Panc1 (cell line): Measurements from ENCODE around the gene BLTP2. TPM values are rescaled to one million over a fixed set of nuclear protein-coding genes. Genes with fewer than 3 reads are reported as not detected.
"Not testable (repeated sequence)": the region's sequence is repeated elsewhere in the genome, so short reads cannot be mapped to it uniquely, and the experiment has no call there.

Experiments
- ATAC-seq: fragments of 200-7000 bp; cut with Tn5 transposase; 2 replicates; pipeline ENCODE4 v1.9.1; 2020; ENCODE audit warnings: mild to moderate bottlenecking, moderate library complexity
- BruUV-seq: library from RNA; stranded (reverse); fragments of 400-500 nt; replicated peaks from 2 replicates; lab custom pipeline; 2021; lab: Mats Ljungman, UMichigan
- CTCF ChIA-PET: fragments of 300-600 bp; sonication (Branson Sonifier 250); formaldehyde crosslinking; loops from one replicate; lab custom pipeline; 2022; ENCODE audit warnings: antibody characterized with exemption; lab: Charles Lee
- POLR2A ChIA-PET: fragments of 300-600 bp; sonication (Branson Sonifier 250); formaldehyde crosslinking; loops from one replicate; lab custom pipeline; 2022; ENCODE audit warnings: antibody characterized with exemption; lab: Charles Lee
- DNase-seq: peaks from one replicate; pipeline ENCODE4 v3.0.0-alpha.2; 2010; ENCODE audit warnings: low read depth, low spot score
- H3K27ac ChIP-seq: 2 replicates; pipeline ENCODE4 v1.5.1; 2011; ENCODE audit warnings: mild to moderate bottlenecking, low read length, inconsistent platforms
- H3K27me3 ChIP-seq: fragments of 200-500 bp; sonication (Bioruptor generic); 2 replicates; pipeline ENCODE4 v1.6.0; 2014; ENCODE audit warnings: low read length, inconsistent platforms; ENCODE audit not compliant: control insufficient read depth, insufficient read depth
- H3K36me3 ChIP-seq: fragments of 200-500 bp; sonication (Bioruptor generic); 2 replicates; pipeline ENCODE4 v1.5.1; 2014; ENCODE audit warnings: inconsistent platforms, mild to moderate bottlenecking, low read length, moderate library complexity; ENCODE audit not compliant: control insufficient read depth, insufficient read depth
- H3K4me1 ChIP-seq: 2 replicates; pipeline ENCODE4 v1.5.1; 2011; ENCODE audit warnings: inconsistent platforms, mild to moderate bottlenecking, low read length, moderate library complexity; ENCODE audit not compliant: control insufficient read depth, insufficient read depth
- H3K4me3 ChIP-seq, 2 experiments: 2 replicates each; pipeline ENCODE4 v1.5.1; 2011 to 2012; ENCODE audit warnings: low read depth in 2 of 2, low read length in 2 of 2, mild to moderate bottlenecking in 2 of 2, inconsistent platforms in 1 of 2, moderate library complexity in 1 of 2
- H3K9me3 ChIP-seq: fragments of 200-500 bp; sonication (Bioruptor generic); 2 replicates; pipeline ENCODE4 v1.5.1; 2014; ENCODE audit warnings: low read depth, mild to moderate bottlenecking, inconsistent platforms, low read length, moderate library complexity; ENCODE audit not compliant: control insufficient read depth, insufficient read depth
- POLR2AphosphoS5 ChIP-seq: IDR thresholded peaks from 2 replicates; pipeline ENCODE4 v1.6.1; 2012; ENCODE audit warnings: mild to moderate bottlenecking, low read depth, low read length, moderate library complexity
- SIN3A ChIP-seq: IDR thresholded peaks from 2 replicates; pipeline ENCODE4 v1.6.1; 2012; ENCODE audit warnings: low read depth, mild to moderate bottlenecking, low read length, moderate library complexity, borderline replicate concordance; ENCODE audit not compliant: insufficient read depth
- TCF7L2 ChIP-seq: IDR thresholded peaks from 2 replicates; pipeline ENCODE4 v1.6.1; 2011; ENCODE audit warnings: mild to moderate bottlenecking, low read depth, low read length, inconsistent platforms
- in situ Hi-C: cut with HindIII; loops from 2 replicates; pipeline ENCODE4 v1.10.0; 2016; ENCODE audit warnings: low sequenced_read_pairs, low pct_unique_long_range_greater_than_20kb
- intact Hi-C: fragments of 100-400 bp; cut with micrococcal nuclease; formaldehyde crosslinking; loops from one replicate; pipeline ENCODE4 v1.10.0; 2022; ENCODE audit not compliant: unreplicated experiment
- total RNA-seq: library from RNA; stranded (reverse); gene quantifications from one replicate; pipeline ENCODE4 v1.2.1, GENCODE V29; 2021; ENCODE audit not compliant: unreplicated experiment
- TF ChIP-seq, protein P1 (sequence below), 2 experiments: IDR thresholded peaks; 2 replicates each; pipeline ENCODE4 v1.6.1; 2011 to 2012; ENCODE audit warnings: low read depth in 2 of 2, control low read depth in 1 of 2, low read length in 1 of 2, mild to moderate bottlenecking in 1 of 2, moderate library complexity in 1 of 2; ENCODE audit not compliant: insufficient read depth in 1 of 2
- TF ChIP-seq, protein P2 (sequence below): fragments of 450-650 bp; IDR thresholded peaks from 2 replicates; pipeline ENCODE4 v1.5.1; 2017; ENCODE audit warnings: mild to moderate bottlenecking

The BLTP2 gene
- total RNA-seq, 1 experiment from 2014 or later, result 271 TPM

GRCh38 chr17:28662527-28662829 lies 17.5 kb upstream of the BLTP2 start:
- no peaks in the 10 kb centered on the region for H3K9me3 ChIP-seq
- intact Hi-C loops (no loop called here), in situ Hi-C loops (no loop called here)
- peaks cover 18% of the 10 kb centered on the region for H3K4me1 ChIP-seq
- ATAC-seq, result no peak; the same call in 1 of the 2 replicates
- H3K27ac ChIP-seq, result peak overlapping the region; percentile 97
- peak overlapping the region; percentile 90 to 95 for H3K4me3 ChIP-seq
- ChIA-PET POLR2A (interaction anchor here (0.6 kb wide), 1 partner anchor 24 kb away, joined by 4 read pairs; no protein-coding TSS in a partner anchor), CTCF (no interaction called here)
- BruUV-seq, result TSS peak; percentile 82
- peaks cover 5% of the 10 kb centered on the region; the same call in 1 of the 2 replicates for H3K36me3 ChIP-seq
- H3K27me3 ChIP-seq, result no peaks in the 10 kb centered on the region
- TF ChIP-seq POLR2AphosphoS5 (no peak), TCF7L2 (no peak), SIN3A (no peak)
- TF ChIP-seq, protein P1, sequence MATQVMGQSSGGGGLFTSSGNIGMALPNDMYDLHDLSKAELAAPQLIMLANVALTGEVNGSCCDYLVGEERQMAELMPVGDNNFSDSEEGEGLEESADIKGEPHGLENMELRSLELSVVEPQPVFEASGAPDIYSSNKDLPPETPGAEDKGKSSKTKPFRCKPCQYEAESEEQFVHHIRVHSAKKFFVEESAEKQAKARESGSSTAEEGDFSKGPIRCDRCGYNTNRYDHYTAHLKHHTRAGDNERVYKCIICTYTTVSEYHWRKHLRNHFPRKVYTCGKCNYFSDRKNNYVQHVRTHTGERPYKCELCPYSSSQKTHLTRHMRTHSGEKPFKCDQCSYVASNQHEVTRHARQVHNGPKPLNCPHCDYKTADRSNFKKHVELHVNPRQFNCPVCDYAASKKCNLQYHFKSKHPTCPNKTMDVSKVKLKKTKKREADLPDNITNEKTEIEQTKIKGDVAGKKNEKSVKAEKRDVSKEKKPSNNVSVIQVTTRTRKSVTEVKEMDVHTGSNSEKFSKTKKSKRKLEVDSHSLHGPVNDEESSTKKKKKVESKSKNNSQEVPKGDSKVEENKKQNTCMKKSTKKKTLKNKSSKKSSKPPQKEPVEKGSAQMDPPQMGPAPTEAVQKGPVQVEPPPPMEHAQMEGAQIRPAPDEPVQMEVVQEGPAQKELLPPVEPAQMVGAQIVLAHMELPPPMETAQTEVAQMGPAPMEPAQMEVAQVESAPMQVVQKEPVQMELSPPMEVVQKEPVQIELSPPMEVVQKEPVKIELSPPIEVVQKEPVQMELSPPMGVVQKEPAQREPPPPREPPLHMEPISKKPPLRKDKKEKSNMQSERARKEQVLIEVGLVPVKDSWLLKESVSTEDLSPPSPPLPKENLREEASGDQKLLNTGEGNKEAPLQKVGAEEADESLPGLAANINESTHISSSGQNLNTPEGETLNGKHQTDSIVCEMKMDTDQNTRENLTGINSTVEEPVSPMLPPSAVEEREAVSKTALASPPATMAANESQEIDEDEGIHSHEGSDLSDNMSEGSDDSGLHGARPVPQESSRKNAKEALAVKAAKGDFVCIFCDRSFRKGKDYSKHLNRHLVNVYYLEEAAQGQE (IDR thresholded peaks at IDR 0.05; ENCODE audit: insufficient read depth in 1 of 2, low read depth in 2 of 2, low read length in 1 of 2), result no peak
- TF ChIP-seq, protein P2, sequence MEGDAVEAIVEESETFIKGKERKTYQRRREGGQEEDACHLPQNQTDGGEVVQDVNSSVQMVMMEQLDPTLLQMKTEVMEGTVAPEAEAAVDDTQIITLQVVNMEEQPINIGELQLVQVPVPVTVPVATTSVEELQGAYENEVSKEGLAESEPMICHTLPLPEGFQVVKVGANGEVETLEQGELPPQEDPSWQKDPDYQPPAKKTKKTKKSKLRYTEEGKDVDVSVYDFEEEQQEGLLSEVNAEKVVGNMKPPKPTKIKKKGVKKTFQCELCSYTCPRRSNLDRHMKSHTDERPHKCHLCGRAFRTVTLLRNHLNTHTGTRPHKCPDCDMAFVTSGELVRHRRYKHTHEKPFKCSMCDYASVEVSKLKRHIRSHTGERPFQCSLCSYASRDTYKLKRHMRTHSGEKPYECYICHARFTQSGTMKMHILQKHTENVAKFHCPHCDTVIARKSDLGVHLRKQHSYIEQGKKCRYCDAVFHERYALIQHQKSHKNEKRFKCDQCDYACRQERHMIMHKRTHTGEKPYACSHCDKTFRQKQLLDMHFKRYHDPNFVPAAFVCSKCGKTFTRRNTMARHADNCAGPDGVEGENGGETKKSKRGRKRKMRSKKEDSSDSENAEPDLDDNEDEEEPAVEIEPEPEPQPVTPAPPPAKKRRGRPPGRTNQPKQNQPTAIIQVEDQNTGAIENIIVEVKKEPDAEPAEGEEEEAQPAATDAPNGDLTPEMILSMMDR, result no peak
- DNase-seq, result no peak

- H3K27me3 ChIP-seq, result no peaks in the 10 kb centered on the region
- peak within 1 kb of the TSS; percentile 97 for H3K27ac ChIP-seq
- ATAC-seq (peak; percentile 98), DNase-seq (peak; percentile 56)
- ChIA-PET POLR2A (interaction anchor here (0.6 to 1.5 kb wide), 5 partner anchors 9 to 58 kb away, joined by 4 to 6 read pairs (median 4); partner anchors contain the start of genes BLTP2 and RPL23A), CTCF (interaction anchor here (0.6 to 0.8 kb wide), 2 partner anchors 18 to 58 kb away, joined by 4 to 11 read pairs; partner anchors contain the start of gene RPL23A)
- no TSS peak for BruUV-seq
- peaks cover 18% of the 10 kb centered on the region for H3K4me1 ChIP-seq
- H3K4me3 ChIP-seq, result peak within 1 kb of the TSS; percentile 90 to 95
- peaks cover 5% of the 10 kb centered on the region; the same call in 1 of the 2 replicates for H3K36me3 ChIP-seq
- in situ Hi-C loops (no loop called here), intact Hi-C loops (no loop called here)
- TF ChIP-seq POLR2AphosphoS5 (peak; percentile 96), SIN3A (peak; percentile 90)
- TF ChIP-seq, protein P2, result no peak
- TF ChIP-seq, protein P1 (IDR thresholded peaks at IDR 0.05; ENCODE audit: insufficient read depth in 1 of 2, low read depth in 2 of 2, low read length in 1 of 2), result no peak
- H3K9me3 ChIP-seq, result no peaks in the 10 kb centered on the region
These were observed 16.9 kb upstream of the BLTP2 start, which contains the start of the genes SDF2 and SUPT6H for GRCh38 chr17:28661635-28662526. Gene SDF2 (minus strand): TSS chr17:28661906. CDS start chr17:28661876, 30 bp downstream. Gene SUPT6H (plus strand): TSS chr17:28662205. CDS start chr17:28673402, 11,197 bp downstream.

DNA sequence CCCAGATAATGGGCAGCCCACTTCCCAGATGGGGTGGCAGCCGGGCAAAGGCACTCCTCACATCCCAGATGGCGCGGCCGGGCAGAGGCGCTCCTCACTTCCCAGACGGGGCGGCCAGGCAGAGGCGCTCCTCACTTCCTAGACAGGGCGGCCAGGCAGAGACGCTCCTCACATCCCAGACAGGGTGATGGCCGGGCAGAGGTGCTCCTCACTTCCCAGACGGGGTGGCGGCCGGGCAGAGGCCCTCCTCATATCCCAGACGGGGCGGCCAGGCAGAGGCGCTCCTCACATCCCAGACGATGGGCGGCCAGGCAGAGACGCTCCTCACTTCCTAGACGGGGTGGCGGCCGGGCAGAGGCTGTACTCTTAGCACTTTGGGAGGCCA lies 14.5 kb upstream of the BLTP2 start:
- H3K36me3 ChIP-seq, ATAC-seq, POLR2A ChIA-PET, H3K9me3 ChIP-seq, H3K4me3 ChIP-seq, H3K27me3 ChIP-seq, in situ Hi-C loops, DNase-seq, H3K27ac ChIP-seq, BruUV-seq, intact Hi-C loops, CTCF ChIA-PET: not testable (repeated sequence)
- H3K4me1 ChIP-seq, result peaks cover 18% of the 10 kb centered on the region
